Smooth muscle cell (in vitro differentiated cells): Measurements from ENCODE around the gene RASA4B. TPM values are rescaled to one million over a fixed set of nuclear protein-coding genes. Genes with fewer than 3 reads are reported as not detected.

Source experiments
- DNase-seq: peaks from one replicate; lab custom pipeline; 2025; ENCODE audit not compliant: unreplicated experiment; lab: John Stamatoyannopoulos, UW
- H2AFZ ChIP-seq: fragments of 200-600 bp; sonication (generic); 2 replicates; pipeline ENCODE4 v1.6.0; 2016; ENCODE audit warnings: antibody characterized with exemption, low read depth, mild to moderate bottlenecking
- H3F3A ChIP-seq: fragments of 200-600 bp; sonication (generic); 2 replicates; pipeline ENCODE4 v1.6.0; 2017; ENCODE audit warnings: antibody characterized with exemption, low read depth
- H3K27ac ChIP-seq: fragments of 200-600 bp; sonication (generic); 2 replicates; pipeline ENCODE4 v1.5.1; 2016; ENCODE audit warnings: low read depth, mild to moderate bottlenecking
- H3K27me3 ChIP-seq: fragments of 200-600 bp; sonication (generic); 2 replicates; pipeline ENCODE4 v1.6.1; 2016; ENCODE audit warnings: low read depth, mild to moderate bottlenecking
- H3K36me3 ChIP-seq: fragments of 200-600 bp; sonication (generic); 2 replicates; pipeline ENCODE4 v1.5.1; 2016; ENCODE audit warnings: low read depth
- H3K4me1 ChIP-seq: fragments of 200-600 bp; sonication (generic); 2 replicates; pipeline ENCODE4 v1.5.1; 2016; ENCODE audit warnings: low read depth
- H3K4me2 ChIP-seq: fragments of 200-600 bp; sonication (generic); 2 replicates; pipeline ENCODE4 v1.6.0; 2016; ENCODE audit warnings: mild to moderate bottlenecking
- H3K4me3 ChIP-seq: fragments of 200-600 bp; sonication (generic); 2 replicates; pipeline ENCODE4 v1.5.1; 2016; ENCODE audit warnings: mild to moderate bottlenecking
- H3K79me2 ChIP-seq: fragments of 200-600 bp; sonication (generic); 2 replicates; pipeline ENCODE4 v1.6.0; 2016; ENCODE audit warnings: low read depth, mild to moderate bottlenecking
- H3K9ac ChIP-seq: fragments of 200-600 bp; sonication (generic); 2 replicates; pipeline ENCODE4 v1.6.0; 2016; ENCODE audit warnings: low read depth
- H3K9me3 ChIP-seq: fragments of 200-600 bp; sonication (generic); replicated peaks from 2 replicates; pipeline ENCODE4 v1.5.1; 2016; ENCODE audit warnings: low read depth
- H4K20me1 ChIP-seq: fragments of 200-600 bp; sonication (generic); 2 replicates; pipeline ENCODE4 v1.6.0; 2016; ENCODE audit warnings: low read depth
- CTCF ChIP-seq: fragments of 200-600 bp; sonication (generic); IDR thresholded peaks from 2 replicates; pipeline ENCODE4 v1.5.1; 2017; ENCODE audit warnings: borderline replicate concordance, mild to moderate bottlenecking, antibody characterized with exemption; ENCODE audit not compliant: insufficient read depth, poor library complexity, severe bottlenecking
- WGBS: methylation state at CpG from one replicate; pipeline ENCODE4 v1.1.7; 2016; ENCODE audit warnings: low lambda C conversion rate; 5-methylcytosine and 5-hydroxymethylcytosine counted together
- polyA plus RNA-seq: library from polyadenylated mRNA; unstranded; fragments of >200 nt; fragmentation: Nextera tagmentation; extraction: Ambion mirVana; gene quantifications from 2 replicates; pipeline ENCODE4 v1.2.1, GENCODE V29; 2016
- total RNA-seq: library from RNA; depleted of rRNA; stranded (reverse); fragments of >200 nt; gene quantifications from 2 replicates; pipeline ENCODE4 v1.2.3, GENCODE V29; 2014

RASA4B gene
- total and polyA plus RNA-seq, 2 experiments from 2014 or later: 3.5 to 4.2 TPM

GRCh38 chr7:102445674-102446071 lies 71.9 kb downstream of the RASA4B start:
- H3K36me3 ChIP-seq: no peaks in the 10 kb centered on the region
- H3K4me2 ChIP-seq: no peak overlapping the region
- H3K4me1 ChIP-seq: no peaks in the 10 kb centered on the region
- H3K27ac ChIP-seq: no peak overlapping the region
- H3K9me3 ChIP-seq: no peaks in the 10 kb centered on the region
- WGBS: 98% methylated on average over 2 of the region's 2 CpGs
- DNase-seq: no peak
- H3K27me3 ChIP-seq: no peaks in the 10 kb centered on the region
- no peak for TF ChIP-seq CTCF
- no peak overlapping the region for H3K4me3 ChIP-seq
- no peaks in the 10 kb centered on the region for H3K79me2 ChIP-seq
- peaks cover 11% of the 10 kb centered on the region for H4K20me1 ChIP-seq
- H2AFZ ChIP-seq: no peak overlapping the region
- H3K9ac ChIP-seq: no peak overlapping the region
- no peaks in the 10 kb centered on the region for H3F3A ChIP-seq

- H3K36me3 ChIP-seq: no peaks in the 10 kb centered on the region
- H4K20me1 ChIP-seq: peaks cover 11% of the 10 kb centered on the region
- no peaks in the 10 kb centered on the region for H3K9me3 ChIP-seq
- no peak overlapping the region for H3K4me2 ChIP-seq
- no peak overlapping the region for H3K9ac ChIP-seq
- H2AFZ ChIP-seq: no peak overlapping the region
- no peak for TF ChIP-seq CTCF
- WGBS: 97% methylated on average over 17 of the region's 17 CpGs
- no peaks in the 10 kb centered on the region for H3F3A ChIP-seq
- H3K4me3 ChIP-seq: no peak overlapping the region
- H3K27me3 ChIP-seq: no peaks in the 10 kb centered on the region
- H3K4me1 ChIP-seq: peaks cover 3% of the 10 kb centered on the region
- no peaks in the 10 kb centered on the region for H3K79me2 ChIP-seq
- no peak for DNase-seq
- H3K27ac ChIP-seq: no peak overlapping the region
Observed at GRCh38 chr7:102444961-102445673, 72.5 kb downstream of the RASA4B start.

- H3K27ac ChIP-seq: peak overlapping the region; percentile 80
Observed at GRCh38 chr7:102439963-102440795, 77.4 kb downstream of the RASA4B start.

More at GRCh38 chr7:102439963-102440795, 77.4 kb downstream of the RASA4B start:
- Histone ChIP-seq H3K79me2 (peaks cover 8% of the 10 kb centered on the region), H3K4me3 (no peak overlapping the region), H3K4me2 (peak overlapping the region; percentile 54), H3K4me1 (peaks cover 9% of the 10 kb centered on the region), H2AFZ (no peak overlapping the region), H3K27me3 (no peaks in the 10 kb centered on the region), H4K20me1 (no peaks in the 10 kb centered on the region), H3K36me3 (no peaks in the 10 kb centered on the region), H3F3A (no peaks in the 10 kb centered on the region), H3K9ac (peak overlapping the region; percentile 43), H3K9me3 (no peaks in the 10 kb centered on the region)
- peak; percentile 17 for DNase-seq
- no peak for TF ChIP-seq CTCF
- WGBS: 53% methylated on average over 17 of the region's 17 CpGs
